HUDEP-2 (cell line): Measurements from ENCODE around the gene RXFP4.
"Not testable (repeated sequence)": the region's sequence is repeated elsewhere in the genome, so short reads cannot be mapped to it uniquely, and the experiment has no call there.

ENCODE experiments used
- DNase-seq, 76 experiments: peaks; one replicate each; lab custom pipeline; 2025; ENCODE audit not compliant: unreplicated experiment in 76 of 76; lab: John Stamatoyannopoulos, UW

The RXFP4 gene

DNA sequence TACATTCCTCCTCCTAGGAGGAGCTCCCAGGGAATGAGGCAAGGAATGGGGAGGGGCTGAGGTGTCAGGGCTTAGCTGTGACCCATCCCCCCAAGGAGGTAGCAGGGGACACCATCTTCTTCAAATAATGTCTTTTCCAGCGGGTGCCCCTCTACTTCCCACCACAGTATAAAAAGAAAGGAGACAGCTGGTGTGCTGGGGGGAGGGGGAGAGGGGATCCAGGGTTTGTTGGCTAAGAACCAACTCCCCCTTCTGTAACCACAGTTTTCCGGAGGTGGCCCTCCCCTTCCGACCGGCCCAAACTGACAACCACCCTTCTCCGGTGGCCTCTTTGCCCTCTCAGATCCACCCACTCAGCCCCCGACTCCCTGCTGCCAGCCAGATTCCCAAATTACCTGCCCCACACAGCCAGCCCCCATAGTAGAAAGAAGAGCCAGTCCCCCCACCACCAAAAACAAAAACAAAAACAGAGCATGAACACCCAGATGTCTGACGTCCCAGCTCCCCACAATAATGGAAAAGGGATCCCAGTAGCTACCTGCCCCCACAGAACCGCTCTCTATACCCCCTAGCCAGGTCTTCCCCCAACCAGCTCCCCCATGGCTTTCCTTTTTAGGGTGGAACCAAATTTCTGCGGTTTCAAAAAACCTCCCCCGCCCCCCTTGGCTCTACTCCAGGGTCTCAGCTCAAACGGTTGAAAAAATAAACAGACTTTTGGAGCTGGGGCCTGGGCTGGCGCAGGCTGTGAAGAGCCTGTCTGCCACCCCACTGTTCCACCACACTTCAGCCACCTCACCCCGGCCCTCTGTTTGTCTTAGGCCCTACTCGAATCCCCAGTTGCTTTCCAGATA, 34.8 kb downstream of the RXFP4 start:
- peak in 72 of 76 experiments; percentile 5 to 92 (median 80) for DNase-seq

DNA sequence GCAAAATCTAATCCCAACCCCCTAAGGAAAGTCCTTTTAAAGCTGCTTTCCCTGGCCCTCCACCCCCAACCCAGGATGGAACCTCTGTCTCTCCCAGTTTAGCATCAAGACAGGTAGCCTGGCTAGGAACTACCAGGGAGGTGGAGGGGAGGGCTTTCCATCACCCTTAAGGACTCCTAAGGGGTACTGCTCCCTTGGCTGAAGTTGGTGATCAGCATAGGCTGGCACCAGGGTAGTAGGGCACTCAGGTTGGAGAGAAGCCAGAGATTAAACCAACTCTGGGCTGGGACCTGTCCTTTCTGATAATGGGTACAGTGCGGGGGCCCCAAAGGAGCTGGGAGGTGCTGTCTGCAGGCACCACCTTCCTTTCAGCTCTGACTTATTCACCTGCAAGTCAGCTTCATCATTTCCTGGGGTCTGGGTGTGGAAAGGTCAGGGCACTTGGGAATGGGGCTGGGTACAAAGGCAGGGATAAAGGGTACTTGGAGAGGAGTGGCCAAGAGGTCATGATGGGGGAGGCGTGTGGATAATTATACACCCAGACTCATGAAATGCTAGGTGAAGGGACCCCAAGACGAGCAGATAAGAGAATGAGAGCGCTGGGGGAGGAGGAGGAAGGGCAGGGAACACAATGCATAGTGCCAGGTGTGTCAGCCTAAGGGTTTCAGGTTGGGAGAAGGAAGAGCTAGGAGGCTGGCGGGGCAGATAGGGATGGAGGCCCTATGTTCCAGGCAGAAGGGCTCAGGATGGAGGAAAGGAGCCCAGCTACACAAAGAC, 35.7 kb downstream of the RXFP4 start:
- peak in 72 of 76 experiments; percentile 27 to 88 (median 65) for DNase-seq

DNA sequence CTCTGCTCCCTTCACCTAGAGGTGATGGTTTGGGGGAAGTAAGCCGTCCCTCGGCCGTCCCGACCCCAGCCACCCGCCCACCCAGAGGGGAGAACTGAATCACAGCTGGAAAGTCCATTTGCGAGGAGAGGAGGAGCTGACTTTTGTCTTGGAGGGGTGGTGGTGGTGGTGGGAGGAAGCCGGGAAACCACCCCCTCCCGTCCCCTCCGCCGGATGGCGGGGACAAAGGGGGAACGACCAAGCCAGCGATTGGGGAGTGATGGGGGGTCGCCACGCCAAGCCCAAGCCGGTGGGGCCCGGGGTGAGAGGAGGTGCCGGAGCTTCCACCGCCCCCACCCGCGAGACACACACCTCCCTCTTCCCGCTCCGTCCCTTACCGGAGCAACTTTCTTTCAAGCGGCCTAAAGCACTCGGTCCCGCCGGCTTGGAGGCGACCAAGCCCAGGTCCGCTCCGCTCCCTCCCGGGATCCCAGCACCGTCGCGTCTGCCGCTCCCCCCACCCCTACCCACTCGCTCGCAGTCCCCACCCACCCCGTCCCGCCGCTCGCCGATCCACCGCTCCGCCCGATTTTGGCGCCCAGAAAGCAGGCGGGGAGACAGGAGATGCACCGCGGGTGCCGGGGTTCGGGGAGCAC, 36.4 kb downstream of the RXFP4 start:
- DNase-seq: peak in 9 of 76 experiments; percentile 17 to 36 (median 26)

DNA sequence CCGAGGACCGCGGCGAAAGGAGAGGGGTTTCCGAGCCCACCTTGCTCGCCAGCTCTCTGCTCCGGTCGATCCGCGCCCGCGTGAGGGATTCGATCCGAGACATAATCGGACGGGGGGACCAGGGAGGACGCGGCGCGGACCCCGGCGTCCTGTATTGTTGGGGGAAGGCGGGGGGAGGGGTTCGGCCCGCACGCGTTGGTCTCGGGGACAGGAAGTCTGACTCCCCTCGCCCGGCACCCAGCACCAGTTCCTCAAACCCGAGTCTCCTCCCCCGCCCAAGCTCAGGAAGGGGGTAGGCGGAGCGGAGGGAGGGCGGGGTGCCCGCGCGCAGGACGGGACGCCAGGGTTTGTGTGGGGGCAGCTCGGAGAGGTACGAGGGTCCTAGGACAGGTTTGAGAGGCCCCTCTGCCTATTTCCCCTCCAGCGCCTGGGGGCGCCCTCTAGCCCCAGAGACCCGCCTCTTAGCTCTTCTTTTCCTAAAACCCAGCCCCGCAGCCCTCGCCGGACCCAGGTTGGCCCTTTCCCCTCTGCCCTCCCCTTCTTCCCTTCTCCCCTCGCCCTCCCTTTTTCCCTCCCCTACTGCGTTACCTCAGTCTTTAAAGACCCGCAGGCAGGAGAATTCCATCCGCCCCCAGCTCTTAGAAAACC, 37.0 kb downstream of the RXFP4 start, which contains the start of gene ARHGEF2:
TSS of gene ARHGEF2 (minus strand) at position 223 of the 648 bp plus-strand sequence. CDS start at position 103, 120 bp downstream.
- DNase-seq: peak in 64 of 76 experiments; percentile 13 to 81 (median 62)

DNA sequence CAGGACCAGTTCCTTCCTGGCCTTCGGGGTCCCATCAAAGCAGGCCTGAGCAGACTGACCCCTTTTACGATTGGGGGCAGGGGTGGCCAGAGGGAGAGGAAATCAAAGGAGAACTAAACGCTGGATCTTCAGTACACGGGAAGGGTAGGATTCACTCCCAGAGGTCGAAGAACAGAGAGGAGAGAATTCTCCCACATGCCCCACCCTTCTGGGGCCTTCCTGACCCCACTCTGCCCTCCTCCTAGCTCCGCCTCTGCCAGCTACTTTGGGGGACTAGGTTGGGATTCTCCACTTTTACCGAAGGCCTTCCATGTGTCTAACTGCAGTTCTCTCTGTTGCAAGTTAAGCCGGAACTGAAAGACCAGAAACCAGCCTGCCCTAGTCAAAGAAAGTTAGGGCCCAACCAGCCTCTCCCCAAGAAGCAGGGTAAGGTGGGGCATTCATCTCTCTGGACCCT, 37.6 kb downstream of the RXFP4 start:
- peak in 17 of 76 experiments; percentile 1 to 43 (median 25) for DNase-seq

DNA sequence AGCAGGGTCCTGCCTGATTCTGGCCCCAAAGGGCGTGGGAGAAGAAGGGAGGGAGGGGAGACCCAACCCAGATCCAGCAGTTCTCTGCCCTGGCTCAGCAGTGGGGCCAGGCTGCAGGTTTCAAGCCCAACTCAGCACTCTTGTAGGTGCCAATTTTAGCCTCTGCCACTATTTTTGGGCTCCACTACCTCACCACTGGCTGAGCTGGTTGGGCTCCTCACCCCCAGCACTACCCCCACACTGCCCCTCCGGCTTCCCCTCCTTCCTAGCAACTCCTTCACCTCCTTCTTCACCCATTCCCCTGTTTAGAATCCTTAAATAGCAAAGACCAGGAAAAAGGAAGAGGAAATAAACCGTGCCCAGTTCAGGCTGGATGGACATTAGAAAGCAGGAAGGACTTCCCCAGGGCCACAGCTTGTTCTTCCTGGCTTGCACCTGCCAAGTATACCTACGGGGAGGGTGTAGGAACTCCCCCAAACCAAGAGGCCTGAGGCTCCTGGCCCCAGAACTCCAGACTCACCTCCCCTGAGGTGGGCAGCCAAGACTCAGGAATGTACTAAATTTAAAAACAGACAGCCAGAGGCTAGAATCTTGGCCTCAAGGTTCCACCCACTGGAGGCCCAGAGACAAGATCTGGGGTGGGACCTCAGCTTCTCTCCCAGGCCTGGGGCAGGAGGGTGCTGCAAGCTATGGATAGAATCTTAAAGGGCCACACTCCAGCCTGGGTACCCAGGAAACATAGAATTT, 38.3 kb downstream of the RXFP4 start:
- peak in 66 of 76 experiments; percentile 15 to 80 (median 58) for DNase-seq

DNA sequence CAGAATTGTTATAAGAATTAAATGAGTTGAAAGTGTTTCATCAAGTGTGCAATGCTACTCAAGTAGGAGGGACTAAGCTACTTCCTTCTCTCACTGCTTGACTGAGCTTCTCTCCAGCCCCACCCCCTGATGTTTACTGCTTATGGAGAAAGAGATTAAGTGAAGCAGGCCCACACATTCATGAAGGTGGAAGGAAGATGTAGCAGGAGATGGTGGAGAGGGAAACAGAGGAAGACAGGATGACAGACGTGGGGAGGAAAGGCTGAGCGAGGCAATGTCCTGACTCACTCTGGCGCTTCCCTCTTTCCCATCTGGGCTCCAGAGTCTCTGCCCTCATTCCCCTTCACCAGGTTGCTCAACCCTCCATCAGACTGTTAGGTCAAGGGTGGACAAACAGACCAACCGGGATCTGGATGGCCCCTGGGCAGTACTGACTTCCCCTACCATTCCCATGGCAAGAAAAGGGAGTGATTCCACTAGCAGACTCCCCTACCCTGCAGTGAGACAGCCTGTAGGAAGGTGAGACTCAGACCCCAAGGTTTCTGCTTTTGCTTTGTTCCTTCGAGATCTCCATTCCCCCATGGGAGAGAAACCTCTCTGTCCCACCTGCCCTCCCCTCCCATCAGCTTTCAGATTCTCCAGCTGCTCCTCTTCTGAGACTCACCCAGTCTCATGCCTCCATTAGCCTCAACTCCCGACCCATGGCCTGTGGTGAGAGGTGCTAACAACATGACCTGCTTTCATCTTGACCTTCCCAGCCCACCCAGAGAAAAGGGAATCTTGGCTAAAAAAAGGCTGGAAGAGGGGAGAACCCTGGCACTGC, 40.0 kb downstream of the RXFP4 start:
- DNase-seq: peak in 21 of 76 experiments; percentile 5 to 31 (median 19)

DNA sequence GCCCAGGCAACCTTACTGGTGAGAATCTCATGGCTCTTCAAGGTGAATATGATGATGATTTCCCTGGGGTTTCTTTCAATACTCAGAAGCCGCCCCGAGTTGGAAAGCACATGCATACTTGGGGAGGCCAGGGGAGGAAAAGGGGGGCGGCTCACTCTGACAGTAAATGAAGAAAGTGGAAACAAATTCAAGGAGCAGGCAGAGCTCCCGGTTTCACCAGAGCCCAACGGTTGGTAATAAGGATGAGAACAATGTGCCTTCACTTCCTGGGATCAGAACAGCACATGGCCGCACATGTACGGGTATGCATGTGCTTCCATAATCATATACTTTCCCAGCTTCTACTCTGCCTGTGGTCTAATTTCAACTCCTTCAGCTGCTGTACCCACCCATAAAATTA, 40.7 kb downstream of the RXFP4 start:
- DNase-seq: no peak

DNA sequence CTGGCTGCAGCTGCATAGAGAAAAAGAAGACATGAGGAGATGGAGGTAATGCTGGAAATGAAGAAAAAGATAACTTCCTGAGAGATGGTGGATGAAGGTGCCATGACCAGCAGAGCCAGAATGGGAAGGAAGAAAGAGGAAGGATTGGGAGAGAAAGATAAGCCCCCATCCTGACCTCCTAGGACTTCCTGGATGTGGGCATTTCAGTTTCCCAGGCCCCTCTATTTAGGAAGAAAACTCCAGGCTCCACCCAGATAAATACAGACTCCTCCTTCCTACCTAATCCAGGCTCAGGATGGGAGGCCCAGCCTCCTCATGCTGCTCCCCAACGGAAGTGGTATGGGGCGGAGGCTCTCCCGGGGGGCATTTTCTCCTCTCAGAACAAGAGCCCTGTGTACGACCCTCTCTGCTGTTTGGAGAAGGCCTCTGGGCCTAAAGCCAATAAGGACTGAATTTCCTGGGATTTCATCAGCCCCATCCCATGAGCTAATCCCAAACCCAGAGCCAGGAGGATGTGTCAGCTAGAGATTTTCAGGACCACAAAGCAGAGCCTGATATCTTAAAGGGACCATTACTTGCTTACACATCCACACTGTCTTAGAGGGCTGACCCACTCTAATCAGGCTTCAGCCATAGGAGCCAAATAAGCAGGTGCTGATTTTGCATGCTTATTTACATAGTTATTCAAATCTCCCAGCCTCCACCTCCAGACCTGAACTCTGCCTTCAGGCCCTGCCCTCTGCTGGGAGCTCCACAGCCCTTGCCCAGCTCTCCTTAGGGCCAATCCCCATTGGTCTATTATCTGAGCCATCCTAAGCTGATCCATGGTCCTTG, 42.0 kb downstream of the RXFP4 start:
- peak in 9 of 76 experiments; percentile 10 to 35 (median 15) for DNase-seq

DNA sequence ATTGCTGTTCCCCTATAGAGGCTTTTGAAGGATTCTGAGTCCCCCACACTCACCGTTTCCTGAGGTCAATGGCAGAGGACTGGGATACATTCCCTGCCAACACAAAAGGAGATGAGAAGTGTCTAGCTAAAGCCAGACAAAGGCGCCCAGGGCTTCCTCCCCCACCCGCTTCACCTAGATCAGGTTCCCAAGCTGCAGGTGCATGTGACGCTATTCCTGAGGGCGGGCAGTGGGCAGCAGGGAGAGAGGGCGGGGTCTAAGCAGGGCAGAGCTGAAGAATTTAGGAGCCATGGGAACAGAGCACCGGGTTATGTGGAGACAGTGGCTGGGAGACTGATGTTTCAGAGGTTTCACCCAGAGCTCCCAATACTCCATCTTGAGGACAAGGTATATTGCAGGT, 42.9 kb downstream of the RXFP4 start:
- no peak for DNase-seq

DNA sequence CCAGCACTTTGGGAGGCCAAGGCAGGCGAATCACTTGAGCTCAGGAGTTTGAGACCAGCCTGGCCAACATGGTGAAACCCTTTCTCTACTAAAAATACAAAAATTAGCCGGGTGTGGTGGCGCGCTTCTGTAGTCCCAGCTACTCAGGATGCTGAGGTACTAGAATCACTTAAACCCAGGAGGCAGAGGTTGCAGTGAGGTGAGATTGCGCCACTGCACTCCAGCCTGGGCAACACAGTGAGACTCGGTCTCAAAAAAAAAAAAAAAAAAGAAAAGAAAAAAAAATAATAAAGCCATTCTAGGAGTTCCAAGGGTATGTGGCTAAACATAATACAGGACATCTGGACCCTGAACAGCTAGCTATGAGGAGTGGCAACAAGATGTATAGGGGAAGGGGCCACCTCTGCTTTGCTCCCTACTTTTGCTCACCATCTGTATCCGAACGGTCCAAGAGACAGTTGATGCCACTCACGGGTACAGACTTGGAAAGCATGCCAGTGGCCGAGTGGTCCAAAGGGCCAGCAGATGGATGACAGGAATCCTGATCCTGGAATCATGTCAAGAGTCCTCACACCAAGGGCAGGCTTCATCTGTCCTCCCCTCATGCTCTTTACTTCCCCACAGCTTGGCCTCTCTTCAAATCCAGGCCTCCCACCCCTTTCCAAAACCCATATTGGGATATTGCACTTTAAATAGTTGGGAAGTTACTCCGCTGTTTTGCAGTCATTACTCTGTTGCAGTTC, 43.6 kb downstream of the RXFP4 start:
- DNase-seq: not testable (repeated sequence)

DNA sequence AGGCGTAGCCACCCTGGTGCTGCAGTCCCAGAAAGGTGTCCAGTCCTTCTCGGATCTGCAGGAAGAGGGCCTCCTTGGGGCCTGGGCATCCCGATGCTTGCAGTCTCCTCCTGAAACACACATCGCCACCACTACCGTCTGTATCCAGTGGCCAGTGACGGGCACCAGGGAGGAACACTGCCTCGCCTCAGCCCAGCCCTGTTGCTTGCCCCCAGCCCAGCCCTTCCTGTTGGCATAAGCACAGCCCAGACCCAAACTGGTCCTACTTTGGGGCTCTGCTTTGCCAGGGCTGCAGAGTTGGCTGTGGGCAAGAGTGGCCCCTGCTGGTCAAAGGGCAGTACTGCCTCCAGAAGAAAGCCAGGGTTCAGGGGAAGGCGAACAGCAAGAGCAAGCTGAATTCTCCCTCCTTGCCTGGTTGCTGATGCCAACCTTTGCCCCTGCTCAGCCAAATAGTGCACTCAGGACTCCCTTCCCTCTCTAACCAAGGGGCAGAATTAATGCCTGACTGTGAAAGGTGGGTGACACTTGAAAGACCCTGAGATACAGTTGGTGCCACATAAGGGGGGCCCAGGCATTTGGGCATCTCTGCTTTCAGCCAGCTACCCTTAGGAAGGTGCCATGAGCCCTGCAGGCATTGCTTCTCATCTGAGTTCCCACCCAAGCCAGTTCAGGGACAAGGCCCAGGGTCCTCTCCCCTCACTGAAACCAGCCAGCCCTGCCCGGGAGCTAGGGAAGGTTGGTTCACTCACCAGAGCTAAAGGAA, 48.0 kb downstream of the RXFP4 start:
- peak in 65 of 76 experiments; percentile 8 to 83 (median 55) for DNase-seq

DNA sequence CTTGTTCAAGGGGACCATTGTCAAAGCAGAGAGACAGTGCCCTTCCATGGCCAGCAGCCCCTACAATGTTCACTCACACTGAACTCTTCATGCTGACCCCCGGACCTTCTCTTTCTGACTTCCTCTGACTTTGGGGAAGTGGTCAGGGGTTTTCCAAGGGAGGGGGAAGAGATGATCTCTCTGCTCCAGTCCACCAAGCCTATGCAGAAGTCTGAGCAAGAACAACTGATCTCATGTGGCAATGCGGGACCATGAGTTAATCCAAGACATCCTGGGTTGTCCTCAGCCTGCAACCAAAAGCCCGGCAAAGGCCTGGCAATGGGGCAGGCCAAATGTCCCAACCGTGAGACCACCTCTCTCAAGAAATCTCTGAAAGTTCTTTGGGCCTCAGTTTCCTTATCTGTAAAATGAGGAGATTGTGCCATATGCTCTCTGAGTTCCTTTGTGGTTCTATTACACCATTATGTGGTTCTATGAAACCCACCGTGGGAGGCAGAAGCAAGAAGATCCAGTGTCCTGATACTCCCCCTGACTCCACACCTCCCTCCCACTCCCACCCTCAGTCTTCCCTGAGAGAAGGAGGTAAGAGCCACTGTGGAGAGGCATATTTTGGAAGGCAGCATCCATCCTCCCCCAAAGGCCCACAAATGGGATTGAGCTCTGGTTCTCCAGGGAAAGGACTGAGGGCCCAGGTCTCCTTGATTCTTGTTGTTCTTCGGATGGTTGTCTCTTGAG, 48.7 kb downstream of the RXFP4 start:
- DNase-seq: no peak
